ENCODE data around the gene ADAMTS20.
"Not testable (repeated sequence)": the region's sequence is repeated elsewhere in the genome, so short reads cannot be mapped to it uniquely, and the experiment has no call there.

Gene ADAMTS20

GRCh38 chr12:43362910-43363694 is 188.9 kb downstream of the ADAMTS20 start:
- DNase-seq, result no peak

- DNase-seq, result peak in 1 of 58 donors; percentile 17
These were observed 190.8 kb downstream of the ADAMTS20 start for GRCh38 chr12:43361031-43361710.

- not testable (repeated sequence) for DNase-seq
These were observed 192.0 kb downstream of the ADAMTS20 start for GRCh38 chr12:43360001-43360400.

GRCh38 chr12:43357141-43357540 is 194.9 kb downstream of the ADAMTS20 start:
- no peak for DNase-seq

GRCh38 chr12:43352001-43352400 is 200.0 kb downstream of the ADAMTS20 start:
- no peak for DNase-seq

- DNase-seq, result no peak
These were observed 202.1 kb downstream of the ADAMTS20 start for GRCh38 chr12:43349863-43350262.

- no peak for DNase-seq
These were observed 203.8 kb downstream of the ADAMTS20 start for GRCh38 chr12:43348221-43348620.

GRCh38 chr12:43347026-43347425 is 205.0 kb downstream of the ADAMTS20 start:
- no peak for DNase-seq

- no peak for DNase-seq
These were observed 207.0 kb downstream of the ADAMTS20 start for GRCh38 chr12:43345023-43345422.

- DNase-seq, result not testable (repeated sequence)
These were observed 210.2 kb downstream of the ADAMTS20 start for GRCh38 chr12:43341785-43342313.

GRCh38 chr12:43338848-43339526 is 213.0 kb downstream of the ADAMTS20 start:
- no peak for DNase-seq

GRCh38 chr12:43337571-43338444 is 214.2 kb downstream of the ADAMTS20 start:
- DNase-seq, result no peak

GRCh38 chr12:43336962-43337555 is 214.9 kb downstream of the ADAMTS20 start:
- no peak for DNase-seq

GRCh38 chr12:43333644-43334043 is 218.4 kb downstream of the ADAMTS20 start:
- DNase-seq, result no peak

GRCh38 chr12:43332977-43333640 is 218.9 kb downstream of the ADAMTS20 start:
- no peak for DNase-seq

- no peak for DNase-seq
These were observed 220.1 kb downstream of the ADAMTS20 start for GRCh38 chr12:43331935-43332334.

- DNase-seq, result no peak
These were observed 222.6 kb downstream of the ADAMTS20 start for GRCh38 chr12:43329375-43329774.

GRCh38 chr12:43325786-43326185 is 226.2 kb downstream of the ADAMTS20 start:
- DNase-seq, result no peak

- DNase-seq, result no peak
These were observed 231.7 kb downstream of the ADAMTS20 start for GRCh38 chr12:43320281-43320680.

GRCh38 chr12:43318021-43318420 is 234.0 kb downstream of the ADAMTS20 start:
- DNase-seq, result no peak
